ENCODE data around the gene SNUPN. TPM values are rescaled to one million over a fixed set of nuclear protein-coding genes. Genes with fewer than 3 reads are reported as not detected.
A peak's percentile ranks its signal among the peaks of the same experiment; 100 is the strongest.

The SNUPN gene
- total and polyA plus RNA-seq, 10 of the 15 experiments (the other 5 are each of a cell fraction or from before 2014, with no cell fraction given): 19.0 to 50.3 (median 32.5) TPM

GRCh38 chr15:75640483-75641178 is 15.1 kb upstream of the SNUPN start (continued):
- TF ChIP-seq, protein P1, sequence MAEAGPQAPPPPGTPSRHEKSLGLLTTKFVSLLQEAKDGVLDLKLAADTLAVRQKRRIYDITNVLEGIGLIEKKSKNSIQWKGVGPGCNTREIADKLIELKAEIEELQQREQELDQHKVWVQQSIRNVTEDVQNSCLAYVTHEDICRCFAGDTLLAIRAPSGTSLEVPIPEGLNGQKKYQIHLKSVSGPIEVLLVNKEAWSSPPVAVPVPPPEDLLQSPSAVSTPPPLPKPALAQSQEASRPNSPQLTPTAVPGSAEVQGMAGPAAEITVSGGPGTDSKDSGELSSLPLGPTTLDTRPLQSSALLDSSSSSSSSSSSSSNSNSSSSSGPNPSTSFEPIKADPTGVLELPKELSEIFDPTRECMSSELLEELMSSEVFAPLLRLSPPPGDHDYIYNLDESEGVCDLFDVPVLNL (IDR thresholded peaks at IDR 0.05; ENCODE audit: low read depth, low read length): no peak
- TF ChIP-seq CHD2 (IDR thresholded peaks at IDR 0.05; ENCODE audit: borderline replicate concordance, low read depth, low read length) (no peak), MEF2B (IDR thresholded peaks at IDR 0.05; ENCODE audit: partially characterized antibody, poor library complexity, severe bottlenecking) (no peak), ESRRA (IDR thresholded peaks at IDR 0.05; ENCODE audit: low read length) (no peak), NKRF (conservative IDR thresholded peaks at IDR 0.05) (peak; percentile 54), ZSCAN29 (IDR thresholded peaks at IDR 0.05) (no peak), SMC3 (IDR thresholded peaks at IDR 0.05; ENCODE audit: borderline replicate concordance, low read length) (peak; percentile 30; the same call in 1 of the 2 replicates), ZNF217 (IDR thresholded peaks at IDR 0.05) (no peak), ZBTB33 (IDR thresholded peaks at IDR 0.05) (no peak), SMARCA5 (IDR thresholded peaks at IDR 0.05) (no peak; the same call in none of the 2 replicates), RAD51 (IDR thresholded peaks at IDR 0.05) (peak; percentile 16; the same call in 1 of the 2 replicates), NR2C2 (IDR thresholded peaks at IDR 0.05; ENCODE audit: borderline replicate concordance, control insufficient read depth, insufficient read length, low read depth) (no peak), GABPA (IDR thresholded peaks at IDR 0.05; ENCODE audit: low read depth) (no peak), ZNF592 (IDR thresholded peaks at IDR 0.05) (no peak), YY1 (IDR thresholded peaks at IDR 0.05; ENCODE audit: low read depth, low read length) (no peak)
- TF ChIP-seq, protein P2, sequence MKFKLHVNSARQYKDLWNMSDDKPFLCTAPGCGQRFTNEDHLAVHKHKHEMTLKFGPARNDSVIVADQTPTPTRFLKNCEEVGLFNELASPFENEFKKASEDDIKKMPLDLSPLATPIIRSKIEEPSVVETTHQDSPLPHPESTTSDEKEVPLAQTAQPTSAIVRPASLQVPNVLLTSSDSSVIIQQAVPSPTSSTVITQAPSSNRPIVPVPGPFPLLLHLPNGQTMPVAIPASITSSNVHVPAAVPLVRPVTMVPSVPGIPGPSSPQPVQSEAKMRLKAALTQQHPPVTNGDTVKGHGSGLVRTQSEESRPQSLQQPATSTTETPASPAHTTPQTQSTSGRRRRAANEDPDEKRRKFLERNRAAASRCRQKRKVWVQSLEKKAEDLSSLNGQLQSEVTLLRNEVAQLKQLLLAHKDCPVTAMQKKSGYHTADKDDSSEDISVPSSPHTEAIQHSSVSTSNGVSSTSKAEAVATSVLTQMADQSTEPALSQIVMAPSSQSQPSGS (IDR thresholded peaks at IDR 0.05; ENCODE audit: low read length): no peak
- TF ChIP-seq, protein P3, sequence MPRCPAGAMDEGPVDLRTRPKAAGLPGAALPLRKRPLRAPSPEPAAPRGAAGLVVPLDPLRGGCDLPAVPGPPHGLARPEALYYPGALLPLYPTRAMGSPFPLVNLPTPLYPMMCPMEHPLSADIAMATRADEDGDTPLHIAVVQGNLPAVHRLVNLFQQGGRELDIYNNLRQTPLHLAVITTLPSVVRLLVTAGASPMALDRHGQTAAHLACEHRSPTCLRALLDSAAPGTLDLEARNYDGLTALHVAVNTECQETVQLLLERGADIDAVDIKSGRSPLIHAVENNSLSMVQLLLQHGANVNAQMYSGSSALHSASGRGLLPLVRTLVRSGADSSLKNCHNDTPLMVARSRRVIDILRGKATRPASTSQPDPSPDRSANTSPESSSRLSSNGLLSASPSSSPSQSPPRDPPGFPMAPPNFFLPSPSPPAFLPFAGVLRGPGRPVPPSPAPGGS (IDR thresholded peaks at IDR 0.05; ENCODE audit: borderline replicate concordance, insufficient read depth, low read depth, low read length, poor library complexity, severe bottlenecking): no peak
